Stimulated activated CD4-positive, alpha-beta T cell treated with anti-CD3 and anti-CD28 coated beads, Interleukin-2, amount 100 ng/mL, for 4 hours (primary cell): ENCODE data around the gene PIK3CD.

Experiments
- DNase-seq: peaks from one replicate; pipeline ENCODE4 v3.0.0-alpha.2; 2020; ENCODE audit warnings: low read depth

Gene PIK3CD

DNA sequence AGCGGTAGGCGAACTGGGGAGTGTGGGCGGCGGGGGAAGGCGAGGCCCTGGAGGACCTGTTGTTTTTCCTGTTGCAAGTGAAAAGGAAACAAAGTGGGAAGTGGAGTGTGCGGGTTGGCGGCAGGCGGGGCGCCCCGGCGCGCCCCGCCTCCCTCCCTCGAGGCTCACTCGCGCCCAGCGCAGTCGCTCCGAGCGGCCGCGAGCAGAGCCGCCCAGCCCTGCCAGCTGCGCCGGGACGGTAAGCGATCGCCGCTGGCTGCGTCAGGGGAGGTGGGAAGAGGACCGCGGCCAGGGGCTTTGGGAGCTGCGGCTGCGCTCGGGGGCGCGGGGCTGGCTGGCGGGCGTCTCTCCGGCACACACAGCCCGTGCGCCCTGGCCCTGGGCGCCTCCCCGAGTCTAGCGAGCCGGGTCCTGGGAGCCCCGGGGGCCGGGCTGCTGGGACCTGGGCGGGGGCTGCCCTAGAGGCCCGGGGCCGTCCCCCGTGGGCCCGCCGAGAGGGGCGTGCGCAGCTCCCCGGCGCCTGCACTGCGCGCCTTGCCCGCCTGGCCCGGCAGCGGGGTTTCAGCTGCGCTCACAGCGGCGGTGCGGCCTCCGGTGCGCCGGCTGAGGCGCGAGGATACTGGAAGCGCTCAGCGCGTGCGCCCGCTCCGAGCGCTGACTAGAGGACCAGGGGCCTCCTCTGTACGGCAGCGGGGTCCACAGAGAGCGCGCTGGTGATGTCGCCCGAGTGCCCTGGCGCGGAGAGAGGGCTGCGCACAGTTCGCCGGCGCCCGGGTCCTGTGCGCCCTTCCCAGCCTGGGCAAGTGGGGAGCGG is at the start of gene PIK3CD:
TSS of gene PIK3CD (plus strand) at position 167 of the 814 bp plus-strand sequence. CDS start 58,725 bp downstream, outside the sequence.
- DNase-seq, result no peak

DNA sequence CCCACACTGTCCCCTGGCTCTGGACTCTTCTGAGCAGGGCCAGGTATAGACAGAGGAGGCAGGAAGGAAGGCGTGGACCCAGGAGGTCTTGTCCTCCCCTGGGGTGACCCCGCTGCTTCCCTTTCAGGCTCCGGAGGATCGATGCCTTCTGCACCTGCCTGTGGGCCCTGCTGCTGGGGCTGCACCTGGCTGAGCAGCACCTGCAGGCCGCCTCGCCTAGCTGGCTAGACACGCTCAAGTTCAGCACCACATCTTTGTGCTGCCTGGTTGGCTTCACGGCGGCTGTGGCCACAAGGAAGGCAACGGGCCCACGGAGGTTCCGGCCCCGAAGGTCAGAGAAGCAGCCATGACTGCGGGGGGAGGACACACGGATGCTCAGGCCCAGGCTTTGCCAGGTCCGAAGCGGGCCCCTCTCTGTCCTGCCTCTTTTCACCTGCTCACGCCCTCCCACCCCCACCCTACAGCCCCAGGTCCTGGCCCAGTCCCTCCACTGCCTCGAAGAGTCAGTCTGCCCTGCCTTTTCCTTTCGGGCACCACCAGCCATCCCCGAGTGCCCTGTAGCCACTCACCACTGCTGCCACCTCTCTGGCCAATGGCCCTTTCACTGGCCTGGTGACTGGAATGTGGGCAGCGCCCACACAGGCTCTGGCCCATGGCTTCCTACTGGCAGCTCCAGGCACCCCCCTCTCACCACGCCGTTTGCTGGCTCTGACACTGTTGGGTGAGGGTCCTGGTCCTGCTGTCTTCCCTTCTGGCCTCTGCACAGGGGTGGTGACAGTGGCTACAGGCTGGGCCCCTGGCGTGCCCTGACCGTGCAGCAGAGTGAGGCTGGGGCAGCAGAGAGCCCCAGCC is 49.4 kb upstream of the PIK3CD start:
- DNase-seq, result no peak

DNA sequence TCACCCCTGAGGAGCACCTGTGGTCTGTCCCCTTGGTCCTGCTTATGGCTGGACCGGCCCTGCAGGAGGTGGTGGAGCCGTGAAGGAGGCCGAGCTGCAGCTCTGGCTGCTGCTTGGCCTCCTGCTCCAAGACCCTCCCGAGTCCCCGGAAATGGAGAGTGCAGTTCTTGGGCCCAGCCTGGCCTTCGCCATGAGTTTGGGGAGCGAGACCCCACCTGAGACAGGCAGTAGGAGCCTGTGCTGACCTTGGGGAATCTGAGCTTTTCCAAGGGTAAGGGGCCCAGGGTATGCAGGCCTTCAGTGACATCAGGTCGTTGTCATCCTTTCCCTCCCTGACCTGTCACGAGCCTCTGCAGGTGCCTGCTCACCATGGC is 48.8 kb upstream of the PIK3CD start:
- no peak for DNase-seq

DNA sequence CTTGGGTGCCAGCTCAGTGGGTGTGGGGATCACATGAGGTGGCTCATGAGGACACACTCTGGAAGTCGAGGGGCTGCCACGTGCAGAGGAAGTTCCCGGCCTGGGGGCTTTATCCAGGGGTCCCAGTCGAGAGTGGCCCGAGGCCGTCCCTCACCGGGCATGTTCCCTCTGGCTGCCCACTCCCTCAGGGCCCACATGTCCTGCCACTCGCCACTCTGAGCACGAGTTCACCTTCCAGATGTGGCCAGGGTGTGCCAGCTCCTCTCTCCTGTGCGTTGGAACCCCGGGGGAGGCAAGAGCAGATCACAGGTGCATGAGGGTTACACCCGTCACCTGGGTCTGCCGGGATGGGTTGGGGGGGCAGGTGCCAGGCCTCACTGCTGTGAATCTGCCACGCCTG is 48.2 kb upstream of the PIK3CD start:
- no peak for DNase-seq

DNA sequence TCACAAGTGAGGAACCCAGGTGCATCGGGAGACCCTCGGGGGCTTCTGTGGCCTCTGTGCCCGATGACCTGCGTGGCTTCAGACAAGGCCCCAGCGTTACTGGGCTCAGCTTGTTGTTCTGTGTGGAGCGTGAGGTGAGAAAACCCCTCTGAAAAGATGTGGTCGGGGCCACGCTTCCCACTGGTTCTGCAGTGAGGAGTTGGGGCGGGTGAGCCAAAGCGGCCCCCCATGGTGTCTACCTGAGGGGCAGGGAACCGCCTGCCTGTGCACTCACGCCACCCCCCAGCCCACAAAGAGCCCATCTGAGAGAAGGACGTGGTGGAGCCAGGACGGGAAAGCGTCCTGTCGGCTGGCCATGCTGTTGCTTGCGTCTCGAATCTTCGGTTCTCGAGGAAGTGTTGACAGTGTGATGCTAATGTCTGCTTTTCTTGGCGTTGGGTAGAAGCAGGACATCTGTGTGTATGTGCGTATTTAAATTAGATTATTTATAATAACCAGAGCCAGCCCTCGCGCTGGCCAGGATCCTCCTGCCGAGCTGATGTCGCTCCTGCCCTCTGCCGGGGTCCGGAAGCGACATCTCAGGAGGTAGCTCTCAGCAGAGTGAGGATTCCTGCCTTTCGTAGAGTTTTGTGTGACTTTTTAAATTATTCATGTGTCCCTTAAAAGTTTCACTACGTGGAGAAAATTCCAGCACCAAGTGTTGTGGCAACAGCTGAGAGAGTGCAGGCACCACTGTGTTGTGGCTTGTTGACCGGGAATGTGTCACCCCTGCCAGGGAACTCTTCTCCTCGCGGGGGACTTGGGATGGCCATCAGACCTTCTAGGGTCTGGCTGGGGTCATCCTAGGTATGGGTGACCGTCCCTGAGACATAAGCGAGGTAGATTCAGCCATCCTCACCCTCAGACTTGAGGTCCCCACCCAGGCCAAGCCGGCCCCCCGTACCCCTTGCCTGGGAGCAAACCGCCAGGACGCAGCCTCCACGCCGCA is 47.5 kb upstream of the PIK3CD start:
- no peak for DNase-seq

DNA sequence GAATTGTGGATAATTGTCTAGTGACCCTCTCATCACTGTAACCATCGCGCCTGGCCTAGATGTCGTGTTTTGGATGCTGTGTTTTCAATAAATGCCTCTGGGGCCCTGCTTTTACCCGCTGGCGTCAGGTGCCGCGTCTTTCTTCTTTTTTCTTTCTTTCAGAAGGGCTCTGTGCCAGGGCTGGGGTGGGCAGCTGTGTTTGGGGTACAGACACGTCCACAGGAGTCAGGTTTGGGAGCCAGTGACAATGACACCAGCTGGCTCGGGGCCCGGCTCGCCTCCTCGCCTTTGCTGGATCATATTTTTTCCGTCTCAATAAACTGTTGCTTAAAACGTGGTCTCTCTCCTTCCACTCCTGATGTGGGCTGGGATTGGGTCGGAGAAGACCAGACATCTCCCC is 46.7 kb upstream of the PIK3CD start:
- DNase-seq, result no peak

DNA sequence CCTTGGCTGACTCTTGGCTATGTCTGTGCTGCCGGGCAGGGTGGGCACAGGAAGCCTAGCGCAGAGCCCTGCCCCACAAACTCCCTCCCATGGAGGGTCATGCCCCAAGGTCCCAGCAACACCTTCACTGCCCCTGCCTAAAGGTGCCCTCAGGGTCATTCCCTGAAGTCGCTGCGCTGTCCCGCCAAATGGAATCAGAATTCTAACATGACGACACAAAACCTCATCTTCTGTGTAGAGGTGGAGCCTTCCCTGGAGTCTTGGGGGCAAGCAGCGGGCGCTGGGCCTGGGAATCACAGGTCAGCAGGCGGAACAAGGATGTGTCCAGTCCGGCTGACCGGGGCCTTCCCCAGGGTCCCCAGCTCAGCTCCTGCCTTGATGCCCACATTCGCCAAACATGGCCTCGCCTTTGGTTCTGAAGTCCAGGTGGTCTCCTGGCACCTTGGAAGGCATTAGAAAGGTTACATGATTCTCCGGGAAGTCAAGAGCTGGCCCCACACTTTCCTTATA is 45.5 kb upstream of the PIK3CD start:
- DNase-seq, result no peak

DNA sequence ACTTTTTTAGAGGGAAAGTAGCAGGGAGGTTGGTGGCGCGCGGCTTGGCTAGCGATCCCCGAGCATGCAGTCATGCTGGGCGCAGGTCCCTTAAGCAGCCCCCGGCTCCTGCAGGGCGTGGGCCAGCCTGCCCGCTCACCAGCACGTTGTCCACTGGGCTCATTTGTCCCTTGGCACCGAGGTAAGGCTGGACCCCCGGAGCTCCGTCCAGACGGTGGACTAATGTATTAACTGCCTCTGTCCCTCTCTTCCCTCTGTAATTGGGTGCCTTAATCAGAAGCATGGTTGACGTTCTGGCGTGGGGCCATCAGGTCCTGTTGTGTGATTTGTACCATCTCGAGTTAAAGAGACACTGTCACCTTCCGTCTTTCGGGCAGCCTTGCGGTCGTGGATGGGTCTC is 45.1 kb upstream of the PIK3CD start:
- DNase-seq, result no peak

DNA sequence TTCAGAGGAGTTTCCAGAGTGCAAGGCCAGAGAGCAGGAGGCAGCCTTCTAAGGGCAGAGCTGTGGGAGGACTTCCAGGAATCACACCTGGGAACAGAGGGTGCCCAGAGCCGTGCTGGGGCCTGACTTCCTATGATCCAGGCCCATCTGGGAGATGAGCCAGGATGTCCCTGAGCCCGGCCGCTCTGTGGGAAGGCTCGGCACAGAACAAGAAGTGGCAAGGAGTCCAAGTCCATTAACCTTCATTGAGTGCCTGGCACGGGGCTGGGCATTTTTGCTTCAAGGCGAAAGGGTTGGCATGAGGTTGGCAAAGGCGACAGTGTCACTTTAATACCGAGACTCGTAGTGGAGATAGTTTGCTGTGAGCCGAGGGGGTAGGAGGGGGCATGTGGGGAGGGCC is 44.6 kb upstream of the PIK3CD start:
- no peak for DNase-seq

DNA sequence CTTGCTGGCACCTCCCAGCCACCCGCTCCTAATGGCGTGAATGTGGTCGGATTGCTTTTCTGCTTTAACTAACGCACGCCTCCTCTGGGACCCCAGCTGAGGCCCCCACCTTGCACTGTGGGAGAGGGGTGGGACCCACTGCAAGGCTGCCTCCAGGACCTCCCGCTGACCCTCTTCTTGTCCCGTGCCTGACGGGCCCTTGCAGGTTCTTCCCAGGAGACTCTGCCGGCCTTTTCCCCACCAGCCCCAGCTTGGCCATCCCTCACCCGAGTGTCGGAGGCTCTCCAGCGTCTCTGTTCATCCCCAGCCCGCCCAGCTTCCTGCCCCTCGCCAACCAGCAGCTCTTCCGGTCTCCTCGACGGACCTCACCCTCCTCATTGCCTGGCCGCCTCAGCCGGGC is 44.2 kb upstream of the PIK3CD start:
- no peak for DNase-seq

DNA sequence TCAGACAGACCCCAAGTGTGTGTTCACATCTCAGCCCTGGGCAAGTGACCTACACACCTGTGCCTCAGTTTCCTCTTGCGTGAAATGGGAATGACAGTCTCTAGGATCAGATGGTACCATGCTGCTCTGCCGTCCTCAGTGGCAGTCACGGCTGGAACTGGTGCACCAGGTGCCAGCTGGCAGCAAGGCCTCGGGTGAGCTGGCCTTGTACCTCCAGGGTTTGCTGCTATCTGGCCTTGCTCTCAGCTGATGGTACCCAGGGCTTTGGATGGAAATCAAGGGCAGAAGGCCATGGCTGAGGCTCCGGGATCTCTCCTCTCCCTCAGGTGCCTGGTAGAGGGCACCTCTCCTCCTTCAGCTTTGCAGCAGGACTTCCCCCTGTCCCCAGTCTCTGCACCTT is 41.5 kb upstream of the PIK3CD start:
- DNase-seq, result no peak

DNA sequence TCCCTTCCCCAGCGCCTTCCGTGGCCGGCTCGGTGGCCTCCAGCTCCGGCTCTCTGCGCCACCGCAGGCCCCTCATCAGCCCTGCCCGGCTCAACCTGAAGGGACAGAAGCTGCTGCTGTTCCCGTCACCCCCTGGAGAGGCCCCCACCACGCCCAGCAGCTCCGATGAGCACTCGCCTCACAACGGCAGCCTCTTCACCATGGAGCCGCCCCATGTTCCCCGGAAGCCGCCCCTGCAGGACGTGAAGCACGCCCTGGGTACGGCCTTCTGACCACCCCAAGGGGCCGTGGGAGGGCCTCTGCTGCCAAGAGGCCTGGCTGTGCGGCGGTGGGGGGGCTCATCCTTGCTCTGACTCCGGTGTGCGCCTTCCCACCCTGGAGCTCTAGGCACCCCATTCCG is 41.0 kb upstream of the PIK3CD start:
- no peak for DNase-seq

DNA sequence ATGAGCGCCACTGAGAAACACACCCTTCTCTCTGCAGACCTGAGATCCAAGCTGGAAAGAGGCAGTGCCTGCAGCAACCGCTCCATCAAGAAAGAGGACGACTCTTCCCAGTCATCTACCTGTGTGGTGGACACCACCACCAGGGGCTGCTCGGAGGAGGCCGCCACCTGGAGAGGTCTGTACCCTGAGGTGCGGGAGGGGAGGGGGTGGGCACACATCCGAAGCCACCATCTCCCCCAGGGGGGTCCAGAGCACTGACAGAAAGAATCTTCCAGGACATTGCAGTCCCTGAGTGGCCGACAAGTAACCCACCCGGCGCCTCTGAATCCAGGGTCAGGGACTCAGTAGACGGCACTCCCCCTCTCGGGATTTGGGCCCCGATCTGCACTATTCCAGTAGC is 39.8 kb upstream of the PIK3CD start:
- DNase-seq, result no peak

DNA sequence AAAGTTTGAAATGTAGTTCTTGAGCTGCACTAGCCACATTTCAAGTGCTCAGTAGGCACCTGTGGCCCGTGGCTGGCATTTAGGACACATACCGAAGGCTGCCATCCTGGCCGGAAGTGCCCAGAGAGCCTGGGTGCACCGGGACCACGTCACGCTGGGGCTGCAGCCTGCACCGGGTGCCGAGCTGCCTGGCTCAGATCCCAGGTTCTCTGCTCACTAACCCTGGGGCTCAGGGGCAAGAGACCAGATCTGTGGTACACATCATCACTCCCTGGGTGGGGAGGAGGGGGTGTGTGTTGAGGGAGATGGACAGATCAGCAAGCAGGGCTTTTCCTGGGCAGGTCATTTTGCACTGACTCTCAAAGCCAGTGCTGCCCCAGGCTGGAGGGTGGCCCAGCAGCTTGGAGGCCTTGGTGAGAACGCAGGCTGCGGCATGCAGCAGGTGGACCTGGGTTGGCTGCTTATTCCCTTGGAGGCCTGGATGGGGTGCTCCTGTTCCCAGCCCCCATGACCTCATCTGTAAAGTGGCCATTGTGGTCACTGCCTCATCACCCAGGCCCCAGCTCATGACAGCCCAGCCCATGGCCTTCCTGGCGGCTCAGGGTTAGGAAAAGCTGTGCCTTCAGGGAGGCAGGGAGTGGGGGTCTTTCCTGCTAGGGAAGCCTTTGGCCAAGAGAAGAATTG is 39.2 kb upstream of the PIK3CD start:
- no peak for DNase-seq

DNA sequence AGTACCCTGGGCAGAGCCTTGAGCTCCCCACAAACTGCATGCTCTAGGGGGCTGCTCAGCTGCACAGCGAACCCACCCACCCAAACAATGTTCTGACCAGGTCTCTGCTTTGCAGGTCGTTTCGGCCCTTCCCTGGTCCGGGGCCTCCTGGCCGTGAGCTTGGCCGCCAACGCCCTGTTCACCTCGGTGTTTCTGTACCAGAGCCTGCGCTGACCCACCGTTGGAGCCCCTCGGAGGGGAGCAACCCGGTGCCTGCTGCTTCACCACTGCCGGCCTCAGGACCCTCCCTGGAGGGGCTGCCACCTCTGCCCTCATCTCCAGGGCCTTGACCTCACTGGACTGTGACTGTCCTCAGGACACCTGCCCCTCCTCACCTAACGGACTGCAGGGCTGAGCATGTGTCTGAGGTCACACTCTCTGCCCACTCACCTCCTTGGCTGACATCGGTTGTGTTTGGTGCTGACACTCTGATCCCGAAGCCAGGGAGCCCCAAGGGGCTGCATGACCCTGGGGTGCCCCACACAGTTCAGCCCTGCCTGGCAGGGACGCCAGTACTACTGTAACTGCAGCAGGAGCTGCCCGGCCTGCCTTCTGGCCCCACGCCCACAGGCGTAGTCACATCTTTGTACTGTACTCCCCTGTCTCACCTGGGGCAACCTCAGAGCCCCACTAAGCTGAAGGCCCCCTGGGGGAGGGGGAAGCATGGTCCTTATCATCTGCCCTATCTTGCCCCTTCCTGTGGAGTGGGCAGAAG is 38.5 kb upstream of the PIK3CD start:
- no peak for DNase-seq

DNA sequence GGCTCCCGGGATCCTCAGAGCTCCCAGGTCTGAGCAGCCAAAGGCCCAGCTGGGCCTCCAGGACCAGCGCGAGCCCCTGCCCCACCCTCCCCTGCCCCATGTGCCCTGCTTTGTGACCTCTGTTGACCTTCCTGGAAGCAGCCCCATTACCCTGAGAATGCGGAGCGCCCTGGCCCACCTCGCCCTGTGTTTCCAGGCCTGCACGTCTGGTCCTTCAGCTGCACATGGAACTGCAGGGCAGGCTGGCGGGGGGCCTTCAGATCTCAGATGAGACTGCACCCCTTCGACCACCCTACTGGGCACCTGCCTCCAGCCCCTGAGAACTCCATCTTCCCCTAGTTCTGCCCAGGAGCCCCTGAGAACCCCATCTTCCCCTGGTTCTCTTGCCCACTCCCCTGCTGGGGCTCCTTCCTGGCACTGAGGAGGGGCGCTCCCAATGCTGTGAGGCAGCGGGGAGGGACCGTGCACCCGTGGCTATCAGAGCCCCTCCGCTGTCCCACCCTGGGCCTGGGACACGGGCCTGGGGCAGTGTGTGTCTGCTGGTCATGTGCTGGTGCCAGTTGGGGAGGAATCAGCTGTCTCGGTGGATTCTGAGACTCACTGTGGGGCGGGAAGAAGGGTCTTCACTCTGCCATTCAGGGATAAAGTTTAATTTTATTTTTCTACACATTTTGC is 37.8 kb upstream of the PIK3CD start:
- DNase-seq, result no peak

DNA sequence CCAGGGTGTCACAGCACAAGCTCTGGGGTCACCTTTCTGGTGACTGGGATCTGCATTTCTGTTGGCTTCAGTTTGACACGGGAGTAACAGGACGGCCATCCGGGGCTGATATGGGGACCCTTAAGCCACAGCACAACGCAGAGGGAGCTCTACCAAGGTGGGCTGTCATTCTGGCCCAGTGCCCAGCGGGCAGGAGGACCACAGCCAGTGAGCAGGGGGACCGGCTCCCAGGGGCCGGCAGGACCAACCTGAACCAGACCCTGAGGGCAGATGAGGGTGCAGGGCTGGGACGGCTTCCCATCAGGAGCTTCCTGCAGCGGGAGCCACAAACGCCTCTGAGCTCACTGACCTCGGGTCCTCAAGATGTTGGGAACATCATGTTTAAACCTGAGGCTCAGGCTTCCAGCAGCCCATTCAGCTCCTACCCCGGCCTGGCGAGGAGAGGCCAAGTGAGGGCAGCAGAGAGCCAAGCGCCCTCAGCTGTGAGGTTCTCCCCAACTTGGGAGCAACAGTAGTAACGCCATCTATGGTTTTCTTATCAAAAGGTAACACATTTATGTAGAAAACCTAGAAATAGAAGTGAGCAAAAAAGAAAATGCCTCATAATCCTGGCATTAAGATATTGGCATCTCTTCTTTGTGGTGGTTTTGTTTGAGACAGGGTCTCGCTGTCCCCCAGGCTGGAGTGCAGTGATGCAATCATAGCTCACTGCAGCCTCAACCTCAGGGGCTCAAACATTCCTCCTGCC is 36.0 kb upstream of the PIK3CD start:
- no peak for DNase-seq

DNA sequence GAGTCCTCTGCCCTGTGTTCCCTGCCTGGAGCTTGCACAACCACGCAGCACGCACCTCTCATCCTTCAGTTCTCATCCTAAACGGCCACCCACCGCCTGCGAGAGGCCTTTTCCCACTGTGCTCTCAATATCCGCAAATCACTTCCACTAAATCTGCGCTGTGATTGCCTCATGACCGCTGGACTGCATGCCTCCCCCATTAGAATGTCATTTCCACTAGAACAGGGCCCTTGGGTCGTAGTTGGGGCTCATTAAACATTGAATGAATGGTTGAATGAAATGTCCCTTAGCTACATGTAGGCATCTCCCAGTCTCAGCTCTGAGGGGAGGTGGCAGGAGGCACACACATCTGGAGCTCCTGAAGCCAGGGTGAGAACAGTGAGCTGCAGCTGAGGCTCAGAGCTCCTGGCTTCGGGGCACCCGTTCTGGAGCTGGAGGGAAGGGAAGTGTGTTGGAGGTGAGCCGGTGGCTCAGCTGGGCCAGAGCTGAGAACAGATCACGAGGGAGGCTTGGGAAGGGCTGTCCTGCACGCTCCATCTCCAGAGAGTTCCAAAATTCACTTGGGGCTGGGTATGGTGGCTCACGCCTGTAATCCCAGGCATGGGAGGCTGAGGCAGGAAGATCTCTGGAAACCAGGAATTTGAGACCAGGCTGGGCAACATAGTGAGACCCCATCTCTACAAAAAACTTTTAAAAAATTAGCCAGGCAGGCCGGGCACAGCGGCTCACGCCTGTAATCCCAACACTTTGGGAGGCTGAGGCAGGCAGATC is 32.4 kb upstream of the PIK3CD start:
- no peak for DNase-seq

DNA sequence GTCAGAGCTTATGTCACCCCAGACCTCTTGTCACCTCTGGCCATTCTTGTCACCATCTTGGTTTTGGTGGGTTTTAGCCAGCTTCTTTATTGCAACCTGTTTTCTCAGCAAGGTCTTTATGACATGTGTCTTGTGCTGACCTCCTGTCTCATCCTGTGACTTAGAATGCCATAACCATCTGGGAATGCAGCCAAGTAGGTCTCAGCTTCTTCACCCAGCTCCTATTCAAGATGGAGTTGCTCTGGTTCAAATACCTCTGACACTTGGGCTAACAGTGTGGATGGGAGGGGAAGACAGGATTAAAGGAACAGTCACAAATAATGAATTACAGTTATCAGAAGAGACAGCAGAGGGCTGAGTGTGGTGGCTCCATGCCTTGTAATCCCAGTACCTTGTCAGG is 30.5 kb upstream of the PIK3CD start:
- no peak for DNase-seq
